Measurements from ENCODE around the gene PCDH9.

PCDH9 gene

DNA sequence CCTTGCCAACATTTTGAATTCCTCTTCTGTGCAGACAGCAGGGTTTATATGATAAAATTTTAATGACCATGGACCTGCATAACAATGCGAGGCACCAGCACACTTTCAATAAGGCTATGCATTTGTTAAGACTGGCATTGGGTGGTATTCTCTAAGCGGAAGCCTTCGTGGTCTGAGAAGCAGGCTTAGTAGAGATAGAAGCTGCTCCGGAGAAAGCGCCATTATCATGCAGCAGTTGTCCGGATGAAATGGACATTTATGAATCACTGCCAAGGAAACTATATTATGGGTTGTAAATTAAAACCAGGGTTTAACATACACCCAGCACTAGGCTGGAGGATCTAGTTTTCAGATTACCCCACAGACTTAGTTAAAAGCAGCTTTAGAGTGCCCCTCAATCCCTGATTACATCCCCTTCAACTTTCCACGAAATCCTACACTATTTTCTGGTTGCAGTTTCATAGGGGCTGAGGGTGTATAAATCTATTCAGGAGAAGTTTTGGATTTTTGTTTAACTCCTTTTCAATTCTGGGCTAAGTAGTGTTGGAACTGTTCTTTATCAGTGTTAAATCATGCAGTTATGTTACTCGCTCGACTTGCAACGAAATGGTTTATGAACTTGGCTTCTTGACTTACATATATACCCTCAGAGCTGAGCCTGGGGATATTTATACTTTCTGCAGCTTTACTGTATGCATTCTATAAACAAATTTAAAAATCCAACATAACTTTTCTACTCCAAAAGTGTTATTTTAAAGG lies 193.3 kb downstream of the PCDH9 start:
- no peak for DNase-seq (ENCODE audit: low spot score)

DNA sequence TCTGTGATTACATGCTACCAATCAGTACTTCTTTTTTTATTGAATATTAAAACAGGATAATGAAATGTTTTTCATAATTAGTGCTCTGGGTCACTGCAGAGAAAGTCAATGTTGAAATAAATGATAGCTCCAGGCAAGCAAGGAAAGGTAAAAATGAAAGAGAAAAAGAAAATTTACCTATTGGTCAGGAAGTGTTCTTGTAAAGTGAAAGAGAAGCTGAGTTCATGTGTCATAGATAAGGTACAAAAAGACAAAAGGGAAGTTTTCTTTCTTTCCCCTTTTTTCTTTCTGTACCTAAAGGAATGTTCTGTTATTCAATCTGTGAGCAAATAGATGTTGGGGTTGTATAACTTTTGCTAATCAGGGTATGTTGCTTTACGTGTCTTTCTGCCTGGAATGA lies 197.0 kb downstream of the PCDH9 start:
- DNase-seq (ENCODE audit: low spot score), result no peak

- no peak for DNase-seq (ENCODE audit: low spot score)
These were observed 206.8 kb downstream of the PCDH9 start for GRCh38 chr13:67023130-67023876.

GRCh38 chr13:67018775-67019174 lies 211.4 kb downstream of the PCDH9 start:
- no peak for DNase-seq (ENCODE audit: low spot score)

DNA sequence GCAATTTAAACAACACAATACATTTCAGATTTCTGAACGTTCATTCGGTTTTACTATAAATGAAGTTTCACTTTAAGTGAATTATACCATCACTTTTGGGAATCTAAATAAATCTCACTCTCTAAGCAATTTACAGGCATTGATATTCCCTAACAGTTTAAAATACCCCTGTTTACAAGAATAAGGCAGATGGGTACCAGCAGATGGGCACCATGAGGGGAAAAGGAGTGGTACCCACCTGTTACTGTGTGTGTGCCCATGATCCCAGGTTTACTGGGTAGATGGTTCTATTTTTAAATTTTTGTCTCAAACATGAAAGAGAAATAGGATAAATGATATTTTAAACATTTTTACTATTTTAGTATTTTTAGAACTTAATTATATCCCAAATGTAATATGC lies 212.9 kb downstream of the PCDH9 start:
- no peak for DNase-seq (ENCODE audit: low spot score)

DNA sequence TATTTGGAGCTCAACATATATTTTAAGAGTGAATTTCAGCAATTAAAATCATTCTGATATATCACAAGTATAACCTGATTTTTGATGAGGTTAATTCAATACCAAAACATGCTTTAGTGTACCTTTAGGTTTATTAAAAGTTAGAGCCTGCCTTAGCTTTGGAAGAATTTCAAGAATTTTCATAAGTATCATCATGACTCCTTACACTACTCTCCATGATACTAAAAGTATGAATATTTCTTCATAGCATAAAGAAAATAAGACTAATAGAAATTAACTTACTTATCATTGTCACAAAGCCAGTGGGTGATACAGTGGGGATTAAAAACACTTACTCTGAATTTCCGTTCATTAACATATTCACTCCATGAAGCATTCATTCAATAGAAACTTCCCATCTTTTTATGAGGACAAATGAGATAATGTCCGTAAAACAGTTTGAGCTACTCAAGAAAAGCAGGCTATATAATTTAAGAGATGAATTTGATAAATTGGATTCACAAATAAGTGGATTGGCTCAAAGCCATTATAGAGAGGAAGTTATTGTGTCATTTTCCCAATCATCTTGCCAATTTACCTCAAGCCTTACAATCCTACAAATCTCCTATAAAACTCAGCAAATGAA lies 214.0 kb downstream of the PCDH9 start:
- DNase-seq (ENCODE audit: low spot score), result no peak

DNA sequence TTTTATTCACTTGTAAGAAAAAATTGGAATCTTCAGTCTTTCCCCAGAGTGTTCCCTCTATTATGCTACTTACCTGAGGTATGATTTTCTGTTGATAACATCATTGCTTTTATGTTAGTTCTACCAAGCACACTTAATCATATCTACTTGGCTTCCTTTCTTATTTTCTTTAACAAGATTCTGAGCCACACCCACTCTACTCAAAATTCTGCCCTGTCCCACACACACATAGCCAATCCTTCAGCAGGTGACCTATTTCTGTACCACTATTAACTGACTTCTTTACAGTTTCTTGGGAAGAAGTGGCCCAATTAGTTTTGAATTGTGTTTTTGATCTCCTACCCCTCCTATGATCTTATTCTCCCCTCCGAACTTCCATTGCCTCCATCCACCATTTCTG lies 215.7 kb downstream of the PCDH9 start:
- DNase-seq (ENCODE audit: low spot score), result no peak

GRCh38 chr13:67013709-67014108 lies 216.4 kb downstream of the PCDH9 start:
- no peak for DNase-seq (ENCODE audit: low spot score)

DNA sequence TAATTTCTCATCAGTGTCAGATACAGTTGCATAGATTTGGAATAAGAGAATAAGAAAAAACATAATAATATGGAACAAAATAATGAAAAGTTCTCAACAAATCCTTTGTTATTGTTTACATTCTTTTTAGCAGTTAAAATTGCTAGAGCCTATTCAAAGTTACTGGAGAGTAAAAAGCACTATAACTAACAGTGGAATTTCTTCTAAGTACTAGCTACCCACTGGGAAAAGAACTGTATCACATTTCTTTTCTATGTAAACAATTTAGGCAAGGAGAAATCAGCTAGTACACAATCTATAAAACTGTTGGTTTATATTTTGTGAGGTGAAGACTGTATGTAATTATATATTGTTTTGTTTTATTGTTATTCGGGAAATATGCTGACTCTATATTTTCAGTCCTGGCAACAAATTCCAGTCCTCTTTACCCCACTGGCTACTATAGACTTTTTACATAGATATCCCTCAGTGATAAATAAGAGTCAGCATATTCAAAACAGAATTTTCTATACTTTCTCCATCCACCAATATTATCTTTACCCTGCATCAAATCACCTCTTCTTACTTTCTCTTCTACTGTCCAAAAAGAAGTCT lies 222.0 kb downstream of the PCDH9 start:
- no peak for DNase-seq (ENCODE audit: low spot score)

DNA sequence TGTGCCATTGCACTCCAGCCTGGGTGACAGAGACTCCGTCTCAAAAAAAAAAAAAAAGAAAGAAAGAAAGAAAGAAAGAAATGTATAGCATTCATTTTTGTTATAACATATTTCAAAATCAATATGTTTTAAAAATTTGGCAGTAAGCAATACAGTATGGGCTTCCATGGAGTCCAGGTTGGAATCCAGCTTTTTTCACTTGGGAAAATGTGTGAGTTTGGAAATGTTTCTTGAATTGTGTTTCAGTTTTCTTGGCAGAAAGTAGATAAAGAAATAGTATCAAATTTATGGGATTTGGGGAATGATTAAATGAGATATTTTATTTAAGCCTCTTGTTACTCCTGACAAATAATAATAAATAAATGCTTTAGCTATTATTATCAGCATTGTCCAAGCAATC lies 225.6 kb downstream of the PCDH9 start:
- no peak for DNase-seq (ENCODE audit: low spot score)

GRCh38 chr13:67003743-67004142 lies 226.4 kb downstream of the PCDH9 start:
- no peak for DNase-seq (ENCODE audit: low spot score)

DNA sequence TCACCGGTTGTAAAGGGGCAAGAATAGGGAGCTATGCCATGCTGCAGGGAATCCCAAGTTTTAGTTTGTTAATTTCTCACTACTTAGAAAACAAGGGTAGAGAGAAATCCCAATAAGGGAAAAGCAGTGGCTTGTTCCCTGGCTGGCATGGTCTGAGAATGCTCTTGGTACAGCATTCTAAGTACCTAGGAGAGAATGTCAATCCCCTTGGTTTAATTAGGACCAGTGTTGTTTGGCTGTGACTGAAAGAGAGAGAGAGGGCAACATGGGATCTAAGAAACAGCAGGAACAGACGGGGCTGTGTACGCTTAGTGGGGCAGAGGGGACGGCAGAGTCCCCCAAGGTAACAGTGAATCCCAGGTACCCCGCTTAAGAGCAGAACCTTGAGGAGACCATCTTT lies 228.8 kb downstream of the PCDH9 start:
- DNase-seq (ENCODE audit: low spot score), result no peak

DNA sequence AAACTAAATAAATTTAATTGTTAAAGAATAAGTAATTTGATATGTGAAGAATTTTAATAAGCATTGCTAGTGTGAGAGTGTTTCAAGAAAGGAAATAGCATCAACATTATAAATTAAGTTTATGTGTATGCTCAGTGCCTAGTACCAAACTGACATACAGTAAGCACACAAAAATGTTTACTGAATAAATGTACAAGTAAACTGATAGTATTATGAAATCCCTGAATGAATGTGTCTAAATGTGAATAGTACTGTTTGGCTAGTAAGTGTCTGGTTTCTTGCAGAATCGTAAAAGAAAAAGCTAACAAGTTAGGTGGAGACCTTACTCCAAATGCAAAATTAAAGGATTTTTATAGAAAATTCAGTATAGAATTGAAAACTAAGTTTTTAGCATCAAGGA lies 233.6 kb downstream of the PCDH9 start:
- no peak for DNase-seq (ENCODE audit: low spot score)

DNA sequence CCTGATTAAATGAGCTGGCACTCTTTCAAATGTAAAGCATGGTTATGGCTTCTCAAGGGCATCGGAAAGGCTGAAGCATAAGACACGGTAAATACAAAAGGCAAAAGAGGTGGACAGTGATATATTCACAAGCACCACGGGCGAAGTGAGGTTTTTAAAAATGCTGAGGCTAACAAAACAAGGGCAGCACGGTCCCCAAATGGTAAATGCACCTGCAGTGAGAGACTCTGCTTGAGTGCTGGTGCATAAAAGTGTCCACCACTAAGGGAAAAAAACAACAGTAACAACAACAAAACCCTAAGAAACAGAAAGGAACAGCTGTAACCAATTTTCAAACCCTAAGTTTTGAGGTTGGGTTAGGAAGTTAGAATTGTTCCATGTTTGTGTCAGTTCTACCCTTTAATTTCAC lies 234.9 kb downstream of the PCDH9 start:
- DNase-seq (ENCODE audit: low spot score), result no peak

- DNase-seq (ENCODE audit: low spot score), result no peak
These were observed 235.5 kb downstream of the PCDH9 start for GRCh38 chr13:66994517-66995202.

GRCh38 chr13:66994097-66994496 lies 236.0 kb downstream of the PCDH9 start:
- DNase-seq (ENCODE audit: low spot score), result no peak

DNA sequence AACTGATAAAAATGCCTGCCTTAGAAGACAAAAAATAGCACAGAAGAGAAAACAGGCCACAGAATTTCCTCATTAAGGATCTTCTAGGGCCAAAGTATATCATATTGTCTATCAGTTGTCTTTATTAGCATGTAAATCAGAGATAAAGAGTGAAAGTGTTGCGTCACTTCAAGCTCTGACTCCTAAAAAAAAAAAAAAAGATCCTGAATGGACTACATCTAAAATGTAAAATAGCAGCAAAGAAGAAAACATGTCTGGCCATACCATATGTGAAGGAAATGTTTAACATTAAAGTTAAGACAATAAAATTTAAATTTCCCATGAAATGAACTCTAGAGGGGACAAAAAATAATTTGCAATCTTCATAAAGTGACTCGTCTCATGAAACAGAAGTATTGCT lies 237.4 kb downstream of the PCDH9 start:
- DNase-seq (ENCODE audit: low spot score), result no peak

GRCh38 chr13:66992183-66992582 lies 238.0 kb downstream of the PCDH9 start:
- no peak for DNase-seq (ENCODE audit: low spot score)

DNA sequence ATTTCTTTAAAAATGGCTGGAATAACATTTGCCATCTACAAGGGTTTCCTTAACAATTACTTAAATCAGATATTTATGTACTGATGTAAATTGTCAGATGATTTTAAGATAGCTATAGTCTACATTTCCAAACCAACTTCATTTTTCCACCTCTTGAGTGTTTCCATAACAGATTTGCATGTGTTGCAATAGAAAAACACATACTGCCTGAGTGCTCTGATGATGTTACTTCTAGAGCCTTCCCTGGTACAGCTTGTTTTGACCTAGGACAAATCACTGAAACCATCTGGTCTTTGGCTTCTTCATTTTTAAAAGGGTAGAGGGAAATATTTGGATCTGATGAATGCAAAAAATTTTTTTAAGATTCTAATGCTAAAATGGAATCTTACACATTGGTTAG lies 245.9 kb downstream of the PCDH9 start:
- DNase-seq (ENCODE audit: low spot score), result no peak

DNA sequence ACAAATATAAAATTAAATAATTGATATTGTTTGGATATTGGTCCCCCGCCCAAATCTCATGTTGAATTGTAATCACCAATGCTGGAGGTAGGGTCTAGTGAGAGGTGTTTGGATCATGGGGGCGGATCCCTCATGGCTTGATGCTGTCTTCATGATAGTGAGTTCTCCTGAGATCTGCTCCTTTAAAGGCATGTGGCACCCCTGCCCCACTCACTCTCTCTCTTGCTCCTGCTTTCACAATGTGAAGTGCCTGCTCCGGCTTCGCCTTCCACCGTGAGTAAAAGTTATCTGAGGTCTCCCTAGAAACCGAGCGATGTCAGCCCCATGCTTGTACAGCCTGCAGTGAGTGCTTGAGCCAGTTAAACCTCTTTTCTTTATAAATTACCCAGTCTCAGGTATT lies 248.2 kb downstream of the PCDH9 start:
- DNase-seq (ENCODE audit: low spot score), result no peak

DNA sequence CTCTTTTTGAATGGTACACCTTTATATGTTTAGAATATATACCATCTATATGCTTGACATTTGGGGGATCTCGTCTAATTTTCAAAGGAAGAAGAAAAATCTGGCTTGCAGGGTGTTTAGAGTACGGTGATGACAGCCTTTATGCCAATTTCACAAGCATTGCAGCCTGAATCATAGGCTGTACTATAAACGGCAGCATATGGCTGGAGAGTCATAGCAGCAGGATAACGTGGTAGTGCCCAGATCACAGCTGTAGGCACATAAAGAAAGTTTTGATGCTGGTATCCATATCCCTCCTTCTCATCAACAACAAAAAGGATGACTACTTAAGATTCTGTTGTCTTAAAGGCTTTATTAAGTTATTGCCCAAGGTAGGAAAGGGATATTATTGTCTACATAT lies 253.0 kb downstream of the PCDH9 start:
- DNase-seq (ENCODE audit: low spot score), result no peak

DNA sequence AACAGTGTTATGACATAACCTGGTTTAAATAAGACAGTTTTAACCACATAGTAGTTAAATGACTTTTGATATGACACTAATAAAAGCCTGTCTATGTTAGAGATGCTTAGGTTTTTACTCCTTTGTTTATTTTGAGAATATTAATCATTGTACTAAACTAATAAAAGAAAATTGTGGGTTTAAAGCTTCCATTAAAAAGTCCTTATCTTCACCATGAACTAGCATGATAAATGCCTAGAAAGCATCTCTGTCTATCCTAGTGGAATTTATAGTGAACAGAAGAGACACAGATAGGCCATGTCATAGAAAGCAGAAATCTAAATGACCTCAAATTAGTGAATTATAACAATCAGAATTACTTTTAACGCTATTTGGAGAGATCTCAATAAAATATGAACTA lies 255.2 kb downstream of the PCDH9 start:
- no peak for DNase-seq (ENCODE audit: low spot score)

Measured in RKO (cell line).